DOHH2 (cell line): ENCODE data around the gene OR56B4.

ENCODE experiments used
- H3F3A ChIP-seq: fragments of 200-600 bp; sonication (generic), shearing (Covaris generic); 2 replicates; pipeline ENCODE4 v1.6.0; 2016; ENCODE audit warnings: antibody characterized with exemption, mild to moderate bottlenecking; ENCODE audit not compliant: control insufficient read depth, insufficient read depth
- H3K27ac ChIP-seq: fragments of 200-600 bp; sonication (generic); 2 replicates; pipeline ENCODE4 v1.5.1; 2014; ENCODE audit warnings: low read depth, mild to moderate bottlenecking, low read length, moderate library complexity
- H3K27me3 ChIP-seq: fragments of 200-600 bp; sonication (generic); 2 replicates; pipeline ENCODE4 v1.6.1; 2014; ENCODE audit warnings: mild to moderate bottlenecking, low read length, mixed read lengths; ENCODE audit not compliant: control insufficient read depth
- H3K36me3 ChIP-seq: fragments of 200-600 bp; sonication (generic); 2 replicates; pipeline ENCODE4 v1.6.1; 2014; ENCODE audit warnings: mild to moderate bottlenecking, low read length, moderate library complexity, mixed read lengths; ENCODE audit not compliant: control insufficient read depth
- H3K4me1 ChIP-seq: fragments of 200-600 bp; sonication (generic); 2 replicates; pipeline ENCODE4 v1.6.1; 2014; ENCODE audit warnings: mild to moderate bottlenecking, low read length, mixed read lengths; ENCODE audit not compliant: control insufficient read depth
- H3K4me2 ChIP-seq: fragments of 200-600 bp; sonication (generic); 2 replicates; pipeline ENCODE4 v1.6.0; 2014; ENCODE audit warnings: mild to moderate bottlenecking, low read length, moderate library complexity
- H3K4me3 ChIP-seq: fragments of 200-600 bp; sonication (generic); 2 replicates; pipeline ENCODE4 v1.5.1; 2014; ENCODE audit warnings: mild to moderate bottlenecking, low read length, mixed read lengths
- H3K79me2 ChIP-seq: fragments of 200-600 bp; sonication (generic); 2 replicates; pipeline ENCODE4 v1.6.1; 2014; ENCODE audit warnings: mild to moderate bottlenecking, low read length, mixed read lengths; ENCODE audit not compliant: control insufficient read depth
- H3K9me2 ChIP-seq: fragments of 200-600 bp; sonication (generic); replicated peaks from 2 replicates; pipeline ENCODE4 v1.6.1; 2014; ENCODE audit warnings: mild to moderate bottlenecking, low read length, mixed read lengths; ENCODE audit not compliant: control insufficient read depth
- H3K9me3 ChIP-seq: fragments of 200-600 bp; sonication (generic); 2 replicates; pipeline ENCODE4 v1.6.1; 2014; ENCODE audit warnings: antibody characterized with exemption, low read length, mixed read lengths; ENCODE audit not compliant: control insufficient read depth, insufficient read depth
- H4K20me1 ChIP-seq: fragments of 200-600 bp; sonication (generic); 2 replicates; pipeline ENCODE4 v1.6.0; 2014; ENCODE audit warnings: low read depth, mild to moderate bottlenecking, antibody characterized with exemption, low read length, moderate library complexity; ENCODE audit not compliant: control insufficient read depth, insufficient read depth
- CTCF ChIP-seq: fragments of 200-600 bp; sonication (generic); IDR thresholded peaks from one replicate; pipeline ENCODE4 v1.5.1; 2014; ENCODE audit warnings: antibody characterized with exemption, mild to moderate bottlenecking, low read depth, low read length; ENCODE audit not compliant: poor library complexity, severe bottlenecking
- EZH2phosphoT487 ChIP-seq: fragments of 200-600 bp; sonication (generic); IDR thresholded peaks from 2 replicates; pipeline ENCODE4 v1.6.1; 2017; ENCODE audit warnings: borderline replicate concordance, mild to moderate bottlenecking, antibody characterized with exemption, low read length, moderate library complexity, mixed read lengths

OR56B4 gene

DNA sequence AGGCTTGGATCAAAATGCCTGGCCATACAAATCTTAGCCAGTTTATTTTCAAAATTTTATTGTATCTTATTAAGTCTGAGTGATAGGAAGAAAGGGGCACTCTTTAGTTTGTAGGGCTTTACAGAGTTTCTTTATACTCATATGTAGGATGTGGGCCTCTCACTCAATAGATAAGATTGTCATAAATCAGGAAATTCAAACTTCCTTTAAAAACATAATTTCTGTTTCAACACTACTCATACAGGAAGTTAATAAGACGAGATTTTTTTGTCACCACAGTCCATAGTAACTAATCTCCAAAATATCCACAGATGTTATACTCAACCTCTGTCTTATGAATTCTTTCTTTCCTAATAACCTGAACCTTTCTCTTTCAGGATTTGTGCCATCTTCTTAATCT lies 13.3 kb upstream of the OR56B4 start:
- Histone ChIP-seq H3K4me1 (no peaks in the 10 kb centered on the region), H3K27me3 (no peaks in the 10 kb centered on the region), H3K36me3 (no peaks in the 10 kb centered on the region), H3F3A (no peaks in the 10 kb centered on the region), H3K27ac (no peak overlapping the region), H4K20me1 (no peaks in the 10 kb centered on the region), H3K4me3 (no peak overlapping the region), H3K79me2 (no peaks in the 10 kb centered on the region), H3K9me3 (no peaks in the 10 kb centered on the region), H3K4me2 (no peak overlapping the region), H3K9me2 (no peaks in the 10 kb centered on the region)
- TF ChIP-seq CTCF = no peak

DNA sequence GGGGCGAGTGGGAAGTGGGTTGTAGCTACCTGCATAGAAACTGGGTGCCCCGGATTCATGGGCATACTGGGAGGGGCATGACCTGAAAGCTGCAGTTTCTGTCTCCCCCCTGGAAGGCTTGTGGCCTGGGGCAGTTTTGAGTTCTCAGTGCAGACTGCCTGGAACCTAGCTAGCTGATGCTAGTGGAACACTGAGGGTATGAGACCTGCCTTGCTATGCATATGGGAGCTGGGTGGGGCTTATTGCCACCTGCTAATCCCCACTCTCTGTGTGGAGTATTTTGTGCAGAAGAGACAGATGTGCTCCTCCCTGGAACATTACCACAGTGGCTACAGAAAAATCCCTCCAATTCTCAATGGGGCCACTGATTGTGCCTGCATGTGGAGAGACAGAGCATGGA lies 11.7 kb upstream of the OR56B4 start:
- Histone ChIP-seq H3K9me2 (no peaks in the 10 kb centered on the region), H3K36me3 (no peaks in the 10 kb centered on the region), H3K27ac (no peak overlapping the region), H3K4me2 (no peak overlapping the region), H3K4me3 (no peak overlapping the region), H3K9me3 (no peaks in the 10 kb centered on the region), H3K27me3 (no peaks in the 10 kb centered on the region), H3K4me1 (no peaks in the 10 kb centered on the region), H3F3A (no peaks in the 10 kb centered on the region), H3K79me2 (no peaks in the 10 kb centered on the region), H4K20me1 (no peaks in the 10 kb centered on the region)
- TF ChIP-seq CTCF (no peak), EZH2phosphoT487 (no peak)

- Histone ChIP-seq H3K4me3 (no peak overlapping the region), H3K27ac (no peak overlapping the region), H3K4me2 (no peak overlapping the region)
These were observed 11.1 kb upstream of the OR56B4 start for GRCh38 chr11:6096417-6096816.

More at GRCh38 chr11:6096417-6096816, 11.1 kb upstream of the OR56B4 start:
- Histone ChIP-seq H3K4me1 (no peaks in the 10 kb centered on the region), H3K9me2 (no peaks in the 10 kb centered on the region), H3F3A (no peaks in the 10 kb centered on the region), H4K20me1 (no peaks in the 10 kb centered on the region), H3K9me3 (no peaks in the 10 kb centered on the region), H3K36me3 (no peaks in the 10 kb centered on the region), H3K79me2 (no peaks in the 10 kb centered on the region), H3K27me3 (no peaks in the 10 kb centered on the region)
- TF ChIP-seq EZH2phosphoT487 = no peak
- no peak for TF ChIP-seq CTCF
